Adrenal gland (tissue), 12 donors: ENCODE data around the gene URI1. TPM values are rescaled to one million over a fixed set of nuclear protein-coding genes. Genes with fewer than 3 reads are reported as not detected.
"Not testable (repeated sequence)": the region's sequence is repeated elsewhere in the genome, so short reads cannot be mapped to it uniquely, and the experiment has no call there.

ENCODE experiments used
- DNase-seq, 7 donors: peaks; one replicate each; pipeline ENCODE4 v3.0.0-alpha.2; 2019 to 2020
- H3K27ac ChIP-seq, 5 donors: fragments of 200-600 bp; sonication (generic) in 4 of 5; 1 replicate in 3 of 5; 2 replicates in 2 of 5; pipeline versions ENCODE4 v1.5.1 to v1.8.0; 2016 to 2020; ENCODE audit warnings: mild to moderate bottlenecking in 1 of 5
- H3K27me3 ChIP-seq: fragments of 200-600 bp; 2 replicates; pipeline ENCODE4 v1.8.0; 2021
- H3K36me3 ChIP-seq, 2 donors: fragments of 200-600 bp; replicated peaks in 1 of 2; 1 replicate in 1 of 2; 2 replicates in 1 of 2; pipeline versions ENCODE4 v1.5.1 to v1.8.0; 2018 to 2022
- H3K4me1 ChIP-seq, 2 donors: fragments of 200-600 bp; replicated peaks in 1 of 2; 1 replicate in 1 of 2; 2 replicates in 1 of 2; pipeline versions ENCODE4 v1.5.1 to v1.8.0; 2018 to 2021
- H3K4me3 ChIP-seq, 4 donors: fragments of 200-600 bp; sonication (generic) in 3 of 4; one replicate each; pipeline ENCODE4 v1.5.1; 2016 to 2018
- H3K9me3 ChIP-seq, 3 donors: fragments of 200-600 bp; sonication (generic) in 1 of 3; replicated peaks in 1 of 3; 1 replicate in 2 of 3; 2 replicates in 1 of 3; pipeline versions ENCODE4 v1.5.1 to v1.8.0; 2016 to 2021
- CTCF ChIP-seq, 6 experiments: fragments of 450-650 bp in 4 of 6; fragments of 200-600 bp in 2 of 6; sonication (generic) in 1 of 6; IDR thresholded peaks; 1 replicate in 5 of 6; 2 replicates in 1 of 6; pipeline versions ENCODE4 v1.5.1 to v1.8.0; 2016 to 2021; ENCODE audit warnings: antibody characterized with exemption in 6 of 6, mild to moderate bottlenecking in 2 of 6, moderate library complexity in 1 of 6
- POLR2A ChIP-seq, 2 donors: fragments of 450-650 bp; IDR thresholded peaks; one replicate each; pipeline ENCODE4 v1.6.1; 2017; ENCODE audit warnings: antibody characterized with exemption in 2 of 2, mild to moderate bottlenecking in 2 of 2, moderate library complexity in 1 of 2
- WGBS, 4 donors: extraction: QIAGEN DNeasy Blood & Tissue Kit in 2 of 4; methylation state at CpG; one replicate each; pipeline versions ENCODE4 v1.1.5 to v1.1.7; 2013 to 2017; 5-methylcytosine and 5-hydroxymethylcytosine counted together
- intact Hi-C, 2 donors: fragments of 100-400 bp; cut with DNase I; formaldehyde crosslinking; loops; one replicate each; pipeline versions ENCODE4 v1.14.1 to v1.15.0; 2022 to 2023
- polyA plus RNA-seq, 3 donors: library from polyadenylated mRNA; stranded (reverse); fragments of 200-250 nt in 2 of 3; fragments of 350-450 nt in 1 of 3; fragmentation: Illumina TruSeq in 1 of 3; extraction: RNeasy Lipid Tissue Mini Kit (QIAGEN cat#74804) in 1 of 3; gene quantifications; one replicate each; pipeline ENCODE4 v1.2.3, GENCODE V29; 2013 to 2014
- total RNA-seq, 9 donors: library from RNA; depleted of rRNA in 4 of 9; stranded (reverse); fragments of >200 nt in 4 of 9; fragments of 120-200 nt in 1 of 9; fragmentation: NEBNext Ultra II Directional in 1 of 9; extraction: Animal tissue kit (Norgen Biotek cat#: 25700) in 1 of 9; gene quantifications; one replicate each; pipeline versions ENCODE4 v1.1.0 to v1.2.4, GENCODE V29; 2013 to 2023
- donor health status: healthy with polysubstance abuse.
- donor health status: Bipolar disorder and iron deficiency.
- donor health status: DM: yes; HTN: yes; CAD: no.
- donor health status: DM: no; HTN: no; CAD: no.
- donor health status: DM: no; HTN: no; CAD: no.
- donor health status: DM: yes; HTN: yes; CAD: no.

The URI1 gene
- total and polyA plus RNA-seq, 12 donors = 21.6 to 115 (median 71.1) TPM

GRCh38 chr19:29945017-29945416 is 3.0 kb downstream of the URI1 start:
- H3K4me3 ChIP-seq = peak overlapping the region in 1 of 4 donors; percentile 34
- H3K36me3 ChIP-seq = no peaks in the 10 kb centered on the region
- H3K27me3 ChIP-seq = no peaks in the 10 kb centered on the region
- intact Hi-C loops = no loop called here
- no peak for TF ChIP-seq CTCF (IDR thresholded peaks at IDR 0.05)
- TF ChIP-seq POLR2A (IDR thresholded peaks at IDR 0.05) = no peak
- peaks cover 23 to 50% of the 10 kb centered on the region in 2 donors for H3K4me1 ChIP-seq
- no peaks in the 10 kb centered on the region for H3K9me3 ChIP-seq
- peak overlapping the region; percentile 65 to 80 (median 76) for H3K27ac ChIP-seq
- WGBS, 4 donors = 47 to 73% (median 57%) methylated on average over 1 of the region's 1 CpG
- no peak for DNase-seq

GRCh38 chr19:29945433-29945832 is 3.4 kb downstream of the URI1 start:
- TF ChIP-seq POLR2A (IDR thresholded peaks at IDR 0.05) (no peak), CTCF (IDR thresholded peaks at IDR 0.05) (no peak)
- H3K27me3 ChIP-seq = no peaks in the 10 kb centered on the region
- intact Hi-C loops = no loop called here
- H3K27ac ChIP-seq = peak overlapping the region; percentile 65 to 80 (median 76)
- no peaks in the 10 kb centered on the region for H3K9me3 ChIP-seq
- WGBS, 4 donors = 29 to 37% (median 33%) methylated on average over 4 of the region's 4 CpGs
- peak overlapping the region in 1 of 4 donors; percentile 17 for H3K4me3 ChIP-seq
- no peak for DNase-seq
- no peaks in the 10 kb centered on the region for H3K36me3 ChIP-seq
- peaks cover 23 to 54% of the 10 kb centered on the region in 2 donors for H3K4me1 ChIP-seq

GRCh38 chr19:29946645-29947044 is 4.6 kb downstream of the URI1 start:
- no peak for DNase-seq
- H3K36me3 ChIP-seq = no peaks in the 10 kb centered on the region
- TF ChIP-seq CTCF (IDR thresholded peaks at IDR 0.05) (no peak), POLR2A (IDR thresholded peaks at IDR 0.05) (no peak)
- 86 to 95% (median 89%) methylated on average over 2 of the region's 2 CpGs for WGBS, 4 donors
- H3K9me3 ChIP-seq = no peaks in the 10 kb centered on the region
- intact Hi-C loops = no loop called here
- no peaks in the 10 kb centered on the region for H3K27me3 ChIP-seq
- no peak overlapping the region for H3K4me3 ChIP-seq
- H3K4me1 ChIP-seq = peaks cover 23 to 50% of the 10 kb centered on the region in 2 donors
- no peak overlapping the region for H3K27ac ChIP-seq

- H3K9me3 ChIP-seq = no peaks in the 10 kb centered on the region
- DNase-seq = no peak
- WGBS, 4 donors = 70 to 82% (median 73%) methylated on average over 2 of the region's 2 CpGs
- intact Hi-C loops = no loop called here
- TF ChIP-seq CTCF (IDR thresholded peaks at IDR 0.05) = no peak
- TF ChIP-seq POLR2A (IDR thresholded peaks at IDR 0.05) = no peak
- no peaks in the 10 kb centered on the region for H3K27me3 ChIP-seq
- H3K4me1 ChIP-seq = peaks cover 23 to 49% of the 10 kb centered on the region in 2 donors
- H3K36me3 ChIP-seq = no peaks in the 10 kb centered on the region
- H3K4me3 ChIP-seq = no peak overlapping the region
- peak overlapping the region in 1 of 5 donors; percentile 32 for H3K27ac ChIP-seq
Observed at GRCh38 chr19:29947871-29948270, 5.8 kb downstream of the URI1 start.

GRCh38 chr19:29948759-29949470 is 6.9 kb downstream of the URI1 start:
- peaks cover 23 to 44% of the 10 kb centered on the region in 2 donors for H3K4me1 ChIP-seq
- intact Hi-C loops, H3K9me3 ChIP-seq, H3K36me3 ChIP-seq, H3K4me3 ChIP-seq, H3K27ac ChIP-seq, H3K27me3 ChIP-seq, DNase-seq: not testable (repeated sequence)
- 94 to 97% (median 96%) methylated on average over 10 to 55 of the region's 57 CpGs for WGBS, 4 donors
